Tibial nerve (tissue), 4 donors: ENCODE measurements around the gene HIPK3. TPM values are rescaled to one million over a fixed set of nuclear protein-coding genes. Genes with fewer than 3 reads are reported as not detected.

ENCODE experiments used
- DNase-seq, 2 donors: peaks; one replicate each; pipeline ENCODE4 v3.0.0-alpha.2; 2019; ENCODE audit warnings: low spot score in 2 of 2
- H3K27ac ChIP-seq, 4 donors: fragments of 200-600 bp; sonication (generic) in 3 of 4; one replicate each; pipeline ENCODE4 v1.5.1; 2017 to 2019; ENCODE audit warnings: mild to moderate bottlenecking in 1 of 4
- H3K27me3 ChIP-seq, 2 donors: fragments of 200-600 bp; sonication (generic) in 1 of 2; one replicate each; pipeline versions ENCODE4 v1.5.1 to v1.6.0; 2017 to 2019
- H3K36me3 ChIP-seq, 3 donors: fragments of 200-600 bp; sonication (generic); one replicate each; pipeline ENCODE4 v1.5.1; 2018 to 2019
- H3K4me1 ChIP-seq, 4 donors: fragments of 200-600 bp; sonication (generic) in 3 of 4; one replicate each; pipeline ENCODE4 v1.5.1; 2017 to 2019
- H3K4me3 ChIP-seq, 4 donors: fragments of 200-600 bp; sonication (generic) in 3 of 4; one replicate each; pipeline ENCODE4 v1.5.1; 2017 to 2019; ENCODE audit warnings: mild to moderate bottlenecking in 1 of 4, moderate library complexity in 1 of 4
- H3K9me3 ChIP-seq, 4 donors: fragments of 200-600 bp; sonication (generic) in 3 of 4; one replicate each; pipeline ENCODE4 v1.5.1; 2017 to 2019
- EP300 ChIP-seq, 2 donors: sonication (generic); formaldehyde crosslinking; IDR thresholded peaks; one replicate each; pipeline ENCODE4 v1.6.1; 2017; ENCODE audit warnings: antibody characterized with exemption in 2 of 2, mild to moderate bottlenecking in 1 of 2
- POLR2A ChIP-seq, 2 donors: fragments of 450-650 bp; IDR thresholded peaks; one replicate each; pipeline ENCODE4 v1.6.1; 2017; ENCODE audit warnings: antibody characterized with exemption in 2 of 2, mild to moderate bottlenecking in 2 of 2, moderate library complexity in 2 of 2
- WGBS, 2 donors: methylation state at CpG; one replicate each; pipeline ENCODE4 v1.1.5; 2018; 5-methylcytosine and 5-hydroxymethylcytosine counted together
- total RNA-seq, 4 donors: library from RNA; depleted of rRNA; stranded (reverse); fragments of >200 nt; gene quantifications; one replicate each; pipeline ENCODE4 v1.1.0, GENCODE V29; 2016
- TF ChIP-seq, protein P1 (sequence below), 5 experiments: fragments of 200-600 bp in 3 of 5; fragments of 450-650 bp in 2 of 5; sonication (generic) in 3 of 5; IDR thresholded peaks; one replicate each; pipeline ENCODE4 v1.5.1; 2016 to 2019; ENCODE audit warnings: antibody characterized with exemption in 5 of 5, mild to moderate bottlenecking in 3 of 5, moderate library complexity in 2 of 5

The HIPK3 gene
- total RNA-seq, result 100 to 1,000 TPM; 212 to 302 (median 246) TPM

DNA sequence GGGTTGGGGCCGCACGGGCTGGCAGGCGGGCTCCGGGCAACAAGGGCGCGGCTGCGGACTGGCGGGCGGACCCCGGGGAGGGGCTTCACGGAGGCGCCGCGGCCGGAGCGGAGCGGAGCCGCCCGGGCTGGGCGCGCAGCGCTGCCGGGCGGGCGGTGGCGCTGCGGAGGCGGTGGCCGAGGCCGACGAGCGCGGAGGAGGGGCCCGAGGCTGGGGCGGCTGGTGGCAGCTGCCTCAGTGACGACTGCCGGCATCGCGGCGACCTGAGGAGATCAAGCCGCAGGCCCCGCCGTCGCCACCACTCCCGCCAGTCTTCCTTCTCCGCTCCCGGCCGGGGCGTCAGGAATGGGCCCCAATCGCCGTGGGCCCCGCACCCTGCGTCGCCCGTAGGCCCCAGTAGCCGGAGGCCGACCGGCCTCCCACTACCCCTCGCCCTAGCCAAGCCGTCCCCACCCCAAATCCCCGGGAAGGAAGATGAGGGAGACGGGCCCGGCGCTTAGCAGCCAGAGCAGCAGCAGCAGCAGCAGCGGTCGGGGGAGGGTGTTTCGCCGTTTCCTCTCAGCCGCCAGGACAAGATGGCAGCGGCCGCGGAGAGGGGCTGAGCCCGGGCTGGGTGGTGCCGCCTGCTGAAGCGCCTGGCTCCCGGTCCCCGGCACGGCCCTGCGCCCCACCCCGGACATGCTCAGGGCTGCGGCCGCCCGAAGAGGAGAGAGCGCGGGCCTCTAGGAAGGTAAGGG is at the start of gene HIPK3:
HIPK3 (plus strand) TSS at position 222 of the 737 bp plus-strand sequence.
- WGBS, 2 donors, result 0% methylated on average over 31 to 40 of the region's 85 CpGs
- H3K4me3 ChIP-seq, result peak within 1 kb of the TSS; percentile 66 to 96 (median 81)
- H3K27me3 ChIP-seq, result no peaks in the 10 kb centered on the region
- H3K36me3 ChIP-seq, result no peaks in the 10 kb centered on the region
- peak; percentile 59 to 66 for DNase-seq
- H3K27ac ChIP-seq, result peak within 1 kb of the TSS; percentile 97 to 100 (median 100)
- TF ChIP-seq, protein P1, sequence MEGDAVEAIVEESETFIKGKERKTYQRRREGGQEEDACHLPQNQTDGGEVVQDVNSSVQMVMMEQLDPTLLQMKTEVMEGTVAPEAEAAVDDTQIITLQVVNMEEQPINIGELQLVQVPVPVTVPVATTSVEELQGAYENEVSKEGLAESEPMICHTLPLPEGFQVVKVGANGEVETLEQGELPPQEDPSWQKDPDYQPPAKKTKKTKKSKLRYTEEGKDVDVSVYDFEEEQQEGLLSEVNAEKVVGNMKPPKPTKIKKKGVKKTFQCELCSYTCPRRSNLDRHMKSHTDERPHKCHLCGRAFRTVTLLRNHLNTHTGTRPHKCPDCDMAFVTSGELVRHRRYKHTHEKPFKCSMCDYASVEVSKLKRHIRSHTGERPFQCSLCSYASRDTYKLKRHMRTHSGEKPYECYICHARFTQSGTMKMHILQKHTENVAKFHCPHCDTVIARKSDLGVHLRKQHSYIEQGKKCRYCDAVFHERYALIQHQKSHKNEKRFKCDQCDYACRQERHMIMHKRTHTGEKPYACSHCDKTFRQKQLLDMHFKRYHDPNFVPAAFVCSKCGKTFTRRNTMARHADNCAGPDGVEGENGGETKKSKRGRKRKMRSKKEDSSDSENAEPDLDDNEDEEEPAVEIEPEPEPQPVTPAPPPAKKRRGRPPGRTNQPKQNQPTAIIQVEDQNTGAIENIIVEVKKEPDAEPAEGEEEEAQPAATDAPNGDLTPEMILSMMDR (IDR thresholded peaks at IDR 0.05), result peak; percentile 2 to 75 (median 64)
- TF ChIP-seq POLR2A (IDR thresholded peaks at IDR 0.05), result peak; percentile 75 to 89
- peak in 1 of 2 donors; percentile 80 for TF ChIP-seq EP300 (IDR thresholded peaks at IDR 0.05)
- H3K9me3 ChIP-seq, result no peaks in the 10 kb centered on the region
- H3K4me1 ChIP-seq, result peaks cover 0 to 40% (median 11%) of the 10 kb centered on the region in 4 donors

DNA sequence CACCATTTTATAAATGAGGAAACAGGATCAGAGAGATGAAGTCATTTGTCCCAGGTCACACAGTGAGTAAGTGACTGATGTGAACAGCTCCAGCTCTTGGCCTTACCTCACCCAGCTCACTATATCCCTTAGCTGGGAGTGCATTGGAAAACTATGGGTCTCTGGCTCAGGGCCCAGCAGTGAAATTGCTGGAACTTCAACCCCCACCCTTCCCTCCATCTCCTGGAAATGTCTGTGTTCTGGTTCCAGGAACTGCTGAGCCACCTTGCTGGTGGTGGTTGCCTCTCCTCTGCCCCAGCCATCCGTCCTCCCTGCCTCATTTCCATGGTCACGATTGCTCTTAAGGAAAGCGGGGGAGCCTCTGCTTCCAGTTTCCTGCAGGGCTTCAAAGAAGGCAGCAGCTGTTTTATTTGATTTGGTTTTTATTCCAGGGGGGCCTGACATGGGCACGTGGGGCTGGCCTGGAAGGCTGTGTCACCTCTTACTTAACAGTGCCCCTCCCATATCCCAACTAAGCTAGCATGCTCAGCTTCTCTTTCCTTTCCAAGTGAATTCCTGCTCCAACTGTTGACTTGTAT is 49.7 kb upstream of the HIPK3 start:
- Histone ChIP-seq H3K4me1 (peaks cover 0 to 13% (median 3%) of the 10 kb centered on the region in 4 donors), H3K9me3 (no peaks in the 10 kb centered on the region), H3K4me3 (no peak overlapping the region), H3K27me3 (no peaks in the 10 kb centered on the region), H3K27ac (peak overlapping the region in 1 of 4 donors; percentile 47), H3K36me3 (no peaks in the 10 kb centered on the region)
- WGBS, 2 donors, result 41 to 51% methylated on average over 4 of the region's 4 CpGs
- no peak for DNase-seq
- peak in 1 of 2 donors; percentile 27 for TF ChIP-seq EP300 (IDR thresholded peaks at IDR 0.05)
- TF ChIP-seq, protein P1 (IDR thresholded peaks at IDR 0.05), result no peak
- TF ChIP-seq POLR2A (IDR thresholded peaks at IDR 0.05), result no peak

DNA sequence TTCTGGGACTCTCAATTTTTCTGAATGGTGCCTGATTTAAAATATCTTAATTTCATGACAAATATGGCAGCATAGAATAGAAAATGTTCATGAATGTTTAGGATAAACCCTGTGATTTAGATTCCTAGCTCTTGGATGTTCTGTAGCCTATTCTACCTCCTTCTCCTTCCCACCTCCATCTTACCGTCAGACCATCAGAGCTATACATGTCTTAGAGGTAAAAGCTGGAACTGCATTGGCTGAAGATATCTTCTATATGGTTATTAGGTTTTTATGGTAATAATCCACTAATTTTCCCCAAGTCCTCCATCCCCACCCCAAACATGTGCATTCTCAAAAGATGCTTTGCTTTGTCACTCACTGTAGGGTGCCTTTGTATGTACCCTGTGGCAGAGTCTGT is 49.0 kb upstream of the HIPK3 start:
- no peaks in the 10 kb centered on the region for H3K9me3 ChIP-seq
- H3K4me3 ChIP-seq, result no peak overlapping the region
- no peak for TF ChIP-seq POLR2A (IDR thresholded peaks at IDR 0.05)
- TF ChIP-seq, protein P1 (IDR thresholded peaks at IDR 0.05), result no peak
- no peak for TF ChIP-seq EP300 (IDR thresholded peaks at IDR 0.05)
- peak overlapping the region in 1 of 4 donors; percentile 47 for H3K27ac ChIP-seq
- 86 to 94% methylated on average over 1 of the region's 1 CpG for WGBS, 2 donors
- H3K4me1 ChIP-seq, result peaks cover 0 to 13% (median 3%) of the 10 kb centered on the region in 4 donors
- no peak for DNase-seq
- H3K36me3 ChIP-seq, result no peaks in the 10 kb centered on the region
- H3K27me3 ChIP-seq, result no peaks in the 10 kb centered on the region

DNA sequence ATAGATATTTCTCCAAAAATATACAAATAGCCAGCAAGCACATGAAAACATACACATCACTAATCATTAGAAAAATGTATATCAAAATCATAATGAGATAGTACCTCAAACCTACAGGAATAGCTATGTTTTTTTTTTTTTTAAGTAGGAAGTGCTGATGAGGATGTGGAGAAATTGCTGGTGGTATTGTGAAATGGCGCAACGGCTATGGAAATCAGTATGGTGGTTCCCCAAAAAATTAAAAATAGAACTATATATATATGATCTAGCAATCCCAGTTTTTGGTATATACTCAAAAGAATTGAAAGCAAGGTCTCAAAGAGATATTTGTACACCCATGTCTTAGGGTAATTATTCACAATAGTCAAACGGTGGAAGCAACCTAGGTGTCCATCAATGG is 46.0 kb upstream of the HIPK3 start:
- peak in 1 of 2 donors; percentile 34 for DNase-seq
- TF ChIP-seq POLR2A (IDR thresholded peaks at IDR 0.05) (no peak), EP300 (IDR thresholded peaks at IDR 0.05) (no peak)
- TF ChIP-seq, protein P1 (IDR thresholded peaks at IDR 0.05), result no peak
- 73 to 75% methylated on average over 3 of the region's 3 CpGs for WGBS, 2 donors
- peaks cover 0 to 13% (median 3%) of the 10 kb centered on the region in 4 donors for H3K4me1 ChIP-seq
- no peaks in the 10 kb centered on the region for H3K27me3 ChIP-seq
- no peaks in the 10 kb centered on the region for H3K36me3 ChIP-seq
- no peak overlapping the region for H3K4me3 ChIP-seq
- peak overlapping the region in 2 of 4 donors; percentile 58 to 75 for H3K27ac ChIP-seq
- H3K9me3 ChIP-seq, result no peaks in the 10 kb centered on the region

DNA sequence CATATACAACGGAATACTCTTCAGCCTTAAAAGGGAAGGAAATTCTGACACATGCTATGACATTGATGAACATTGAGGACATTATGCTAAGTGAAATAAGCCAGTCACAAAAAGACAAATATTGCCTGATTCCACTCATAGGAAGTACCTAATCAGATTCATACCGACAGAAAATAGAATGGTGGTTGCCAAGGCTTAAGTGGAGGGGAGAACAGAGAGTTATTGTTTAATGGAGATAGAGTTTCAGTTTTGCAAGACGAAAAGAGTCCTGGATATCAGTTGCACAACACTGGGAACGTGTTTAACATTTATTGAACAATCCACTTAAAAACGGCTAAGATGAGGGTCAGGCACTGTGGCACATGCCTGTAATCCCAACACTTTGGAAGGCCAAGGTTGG is 45.6 kb upstream of the HIPK3 start:
- no peak overlapping the region for H3K4me3 ChIP-seq
- WGBS, 2 donors, result 38% methylated on average over 5 of the region's 5 CpGs
- no peaks in the 10 kb centered on the region for H3K27me3 ChIP-seq
- no peak for DNase-seq
- peak overlapping the region in 2 of 4 donors; percentile 58 to 75 for H3K27ac ChIP-seq
- H3K9me3 ChIP-seq, result no peaks in the 10 kb centered on the region
- peaks cover 0 to 13% (median 3%) of the 10 kb centered on the region in 4 donors for H3K4me1 ChIP-seq
- H3K36me3 ChIP-seq, result no peaks in the 10 kb centered on the region
- TF ChIP-seq EP300 (IDR thresholded peaks at IDR 0.05) (no peak), POLR2A (IDR thresholded peaks at IDR 0.05) (no peak)
- TF ChIP-seq, protein P1 (IDR thresholded peaks at IDR 0.05), result no peak
